ENCODE data around the gene ZNF14. TPM values are rescaled to one million over a fixed set of nuclear protein-coding genes. Genes with fewer than 3 reads are reported as not detected.

The ZNF14 gene
- total and polyA plus RNA-seq, 2 of the 4 experiments (the other 2 are of a cell fraction): 1.2 to 5.4 TPM

Small RNA genes within 50 kb of the gene (microRNA-seq; reads per million reads assigned to microRNA genes)
- gene AC011458.2 (ENCODE audit: insufficient read depth, insufficient read length): not detected
- not detected for gene AC011477.5 (ENCODE audit: insufficient read depth, insufficient read length)

Small RNA genes within 50 kb of the gene (small RNA-seq; reads per million reads assigned to genes)
- gene AC011458.2 (0 reads per million in 5 experiments), gene AC011477.5 (0 to 0.24 (median 0) reads per million in 5 experiments)

Other genes with a start within 250 kb of the ZNF14 start
- 0.56 and 1.3 TPM in 2 replicates for gene TSSK6, start 217.6 kb downstream of the ZNF14 start, total RNA-seq (2012; rRNA removed)
- gene TSSK6, start 217.6 kb downstream of the ZNF14 start, polyA plus RNA-seq (2012; rRNA removed): 2.0 and 2.2 TPM in 2 replicates
- gene NDUFA13, start 216.9 kb downstream of the ZNF14 start, total RNA-seq (2012; rRNA removed): 30.6 and 33.6 TPM in 2 replicates
- gene NDUFA13, start 216.9 kb downstream of the ZNF14 start, polyA plus RNA-seq (2012; rRNA removed): 667 and 912 TPM in 2 replicates
- 0.56 and 0.72 TPM in 2 replicates for gene YJEFN3, start 204.2 kb downstream of the ZNF14 start, total RNA-seq (2012; rRNA removed)
- gene YJEFN3, start 204.2 kb downstream of the ZNF14 start, polyA plus RNA-seq (2012; rRNA removed): 4.0 and 4.8 TPM in 2 replicates
- 0.18 and 0.28 TPM in 2 replicates for gene CILP2, start 194.8 kb downstream of the ZNF14 start, total RNA-seq (2012; rRNA removed)
- gene CILP2, start 194.8 kb downstream of the ZNF14 start, polyA plus RNA-seq (2012; rRNA removed): 0.87 and 0.96 TPM in 2 replicates
- gene PBX4, start 114.4 kb downstream of the ZNF14 start, total RNA-seq (2012; rRNA removed): 0.90 and 1.4 TPM in 2 replicates
- 2.8 and 2.9 TPM in 2 replicates for gene PBX4, start 114.4 kb downstream of the ZNF14 start, polyA plus RNA-seq (2012; rRNA removed)
- gene LPAR2, start 104.9 kb downstream of the ZNF14 start, total RNA-seq (2012; rRNA removed): under 0.01 and 0.28 TPM in 2 replicates
- 4.1 and 5.4 TPM in 2 replicates for gene LPAR2, start 104.9 kb downstream of the ZNF14 start, polyA plus RNA-seq (2012; rRNA removed)
- gene GMIP, start 89.5 kb downstream of the ZNF14 start, total RNA-seq (2012; rRNA removed): 4.1 and 4.4 TPM in 2 replicates
- gene GMIP, start 89.5 kb downstream of the ZNF14 start, polyA plus RNA-seq (2012; rRNA removed): 10.9 and 11.0 TPM in 2 replicates
- 13.3 and 15.8 TPM in 2 replicates for gene ATP13A1, start 69.4 kb downstream of the ZNF14 start, total RNA-seq (2012; rRNA removed)
- gene ATP13A1, start 69.4 kb downstream of the ZNF14 start, polyA plus RNA-seq (2012; rRNA removed): 43.8 and 44.3 TPM in 2 replicates
- 7.3 and 8.3 TPM in 2 replicates for gene ZNF101, start 64.3 kb downstream of the ZNF14 start, total RNA-seq (2012; rRNA removed)
- gene ZNF101, start 64.3 kb downstream of the ZNF14 start, polyA plus RNA-seq (2012; rRNA removed): 2.2 and 2.8 TPM in 2 replicates
- 6.1 and 8.1 TPM in 2 replicates for gene ZNF506, start 88.6 kb upstream of the ZNF14 start, total RNA-seq (2012; rRNA removed)
- gene ZNF506, start 88.6 kb upstream of the ZNF14 start, polyA plus RNA-seq (2012; rRNA removed): 2.0 and 2.4 TPM in 2 replicates
- 3.4 and 3.6 TPM in 2 replicates for gene ZNF253, start 132.8 kb upstream of the ZNF14 start, total RNA-seq (2012; rRNA removed)
- gene ZNF253, start 132.8 kb upstream of the ZNF14 start, polyA plus RNA-seq (2012; rRNA removed): 0.63 and 0.74 TPM in 2 replicates
- 8.9 and 10.6 TPM in 2 replicates for gene ZNF93, start 167.8 kb upstream of the ZNF14 start, total RNA-seq (2012; rRNA removed)
- gene ZNF93, start 167.8 kb upstream of the ZNF14 start, polyA plus RNA-seq (2012; rRNA removed): 2.7 and 3.7 TPM in 2 replicates